RWPE1 (cell line): ENCODE measurements around the gene KCTD11.
"Not testable (repeated sequence)": the region's sequence is repeated elsewhere in the genome, so short reads cannot be mapped to it uniquely, and the experiment has no call there.

Experiments used
- CTCF ChIA-PET: fragments of 350-600 bp; sonication (Branson Sonifier 250); formaldehyde crosslinking; extraction: SDS; loops from one replicate; lab custom pipeline; 2021; lab: Yijun Ruan, JAX
- POLR2A ChIA-PET: fragments of 400-600 bp; formaldehyde crosslinking; extraction: SDS; loops from one replicate; lab custom pipeline; 2020; ENCODE audit warnings: antibody characterized with exemption; ENCODE audit not compliant: low non-redundant PET; lab: Yijun Ruan, JAX
- DNase-seq: peaks from one replicate; pipeline ENCODE4 v3.0.0; 2012; ENCODE audit warnings: low spot score
- H3K27ac ChIP-seq: fragments of 450-650 bp; 2 replicates; pipeline ENCODE4 v1.5.1; 2017
- TF ChIP-seq, protein P1 (sequence below): fragments of 450-650 bp; conservative IDR thresholded peaks from 2 replicates; pipeline ENCODE4 v1.5.1; 2017; ENCODE audit warnings: low read depth, mild to moderate bottlenecking

KCTD11 gene

DNA sequence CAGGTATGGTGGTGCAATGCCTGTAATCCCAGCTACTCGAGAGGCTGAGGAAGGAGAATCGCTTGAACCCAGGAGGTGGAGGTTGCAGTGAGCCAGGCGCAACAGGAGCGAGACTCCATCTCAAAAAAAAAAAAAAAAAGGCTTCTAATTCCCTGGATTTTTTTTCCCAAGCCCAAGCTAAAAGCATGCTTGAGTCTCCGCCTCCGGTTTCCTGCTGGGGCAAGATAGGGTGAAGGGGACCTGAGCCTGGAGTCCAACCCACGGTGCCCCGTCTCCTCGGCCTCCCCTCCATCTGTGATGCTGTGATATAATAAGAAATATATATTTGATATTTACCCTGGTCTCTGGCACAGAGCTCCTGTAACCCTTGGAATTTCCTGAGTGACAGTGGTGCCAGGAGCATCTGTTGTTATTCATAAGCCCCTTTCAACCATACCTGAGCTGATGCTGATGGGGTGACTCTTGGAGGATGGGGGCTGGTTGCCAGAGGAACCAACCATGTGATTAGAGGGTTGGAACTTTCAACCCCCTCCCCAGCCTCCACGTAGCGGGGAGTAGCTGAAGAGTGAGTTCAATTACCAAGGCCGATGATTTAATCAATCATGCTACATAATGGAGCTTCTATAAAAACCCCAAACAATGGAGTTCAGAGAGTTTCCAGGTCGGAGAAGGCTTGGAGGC, 16.1 kb downstream of the KCTD11 start:
- ChIA-PET CTCF (interaction anchor here (0.8 kb wide), 1 partner anchor 12 kb away, joined by 4 read pairs; no protein-coding TSS in a partner anchor), POLR2A (interaction anchor here (0.6 kb wide), 1 partner anchor 13 kb away, joined by 3 read pairs; no protein-coding TSS in a partner anchor)
- no peak overlapping the region for H3K27ac ChIP-seq

DNA sequence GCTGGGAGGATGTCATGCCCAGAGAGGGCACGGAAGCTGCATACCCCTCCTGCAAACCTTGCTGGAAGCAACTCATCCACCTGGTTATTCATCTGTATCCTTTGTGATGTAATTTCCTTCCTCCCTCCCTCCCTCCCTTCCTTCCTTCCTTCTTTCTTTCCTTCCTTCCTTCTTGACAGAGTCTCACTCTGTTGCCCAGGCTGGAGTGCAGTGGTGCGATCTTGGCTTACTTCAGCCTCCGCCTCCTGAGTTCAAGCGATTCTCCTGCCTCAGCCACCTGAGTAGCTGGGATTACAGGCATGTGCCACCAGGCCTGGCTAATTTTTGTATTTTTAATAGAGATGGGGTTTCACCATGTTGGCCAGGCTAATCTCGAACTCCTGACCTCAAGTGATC, 16.6 kb downstream of the KCTD11 start:
- H3K27ac ChIP-seq, POLR2A ChIA-PET, DNase-seq: not testable (repeated sequence)
- CTCF ChIA-PET: interaction anchor here (0.8 kb wide), 1 partner anchor 13 kb away, joined by 4 read pairs; no protein-coding TSS in a partner anchor

More for the DNA sequence above, 16.1 kb downstream of the KCTD11 start:
- no peak for DNase-seq
- TF ChIP-seq, protein P1, sequence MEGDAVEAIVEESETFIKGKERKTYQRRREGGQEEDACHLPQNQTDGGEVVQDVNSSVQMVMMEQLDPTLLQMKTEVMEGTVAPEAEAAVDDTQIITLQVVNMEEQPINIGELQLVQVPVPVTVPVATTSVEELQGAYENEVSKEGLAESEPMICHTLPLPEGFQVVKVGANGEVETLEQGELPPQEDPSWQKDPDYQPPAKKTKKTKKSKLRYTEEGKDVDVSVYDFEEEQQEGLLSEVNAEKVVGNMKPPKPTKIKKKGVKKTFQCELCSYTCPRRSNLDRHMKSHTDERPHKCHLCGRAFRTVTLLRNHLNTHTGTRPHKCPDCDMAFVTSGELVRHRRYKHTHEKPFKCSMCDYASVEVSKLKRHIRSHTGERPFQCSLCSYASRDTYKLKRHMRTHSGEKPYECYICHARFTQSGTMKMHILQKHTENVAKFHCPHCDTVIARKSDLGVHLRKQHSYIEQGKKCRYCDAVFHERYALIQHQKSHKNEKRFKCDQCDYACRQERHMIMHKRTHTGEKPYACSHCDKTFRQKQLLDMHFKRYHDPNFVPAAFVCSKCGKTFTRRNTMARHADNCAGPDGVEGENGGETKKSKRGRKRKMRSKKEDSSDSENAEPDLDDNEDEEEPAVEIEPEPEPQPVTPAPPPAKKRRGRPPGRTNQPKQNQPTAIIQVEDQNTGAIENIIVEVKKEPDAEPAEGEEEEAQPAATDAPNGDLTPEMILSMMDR: no peak

DNA sequence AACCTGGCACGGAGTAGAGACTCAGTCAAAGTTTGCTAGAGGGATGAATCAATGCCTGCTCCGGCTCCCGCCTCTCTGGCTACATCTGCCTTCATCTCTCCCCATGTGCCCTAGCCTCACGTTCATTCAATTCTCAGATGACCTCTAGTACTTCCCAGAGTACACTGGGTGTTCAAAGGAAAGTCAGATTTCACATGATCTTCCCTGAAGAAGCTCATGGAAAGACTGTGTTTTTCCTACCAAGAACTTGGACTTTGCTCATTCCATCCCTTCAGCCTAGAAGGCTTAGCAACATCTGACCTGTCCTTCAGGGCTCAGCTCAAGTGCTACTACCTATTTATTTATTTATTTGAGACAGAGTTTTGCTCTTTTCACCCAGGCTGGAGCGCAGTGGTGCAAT, 17.9 kb downstream of the KCTD11 start:
- ChIA-PET POLR2A (no interaction called here), CTCF (no interaction called here)
- TF ChIP-seq, protein P1: no peak
- no peak for DNase-seq
- no peak overlapping the region for H3K27ac ChIP-seq

DNA sequence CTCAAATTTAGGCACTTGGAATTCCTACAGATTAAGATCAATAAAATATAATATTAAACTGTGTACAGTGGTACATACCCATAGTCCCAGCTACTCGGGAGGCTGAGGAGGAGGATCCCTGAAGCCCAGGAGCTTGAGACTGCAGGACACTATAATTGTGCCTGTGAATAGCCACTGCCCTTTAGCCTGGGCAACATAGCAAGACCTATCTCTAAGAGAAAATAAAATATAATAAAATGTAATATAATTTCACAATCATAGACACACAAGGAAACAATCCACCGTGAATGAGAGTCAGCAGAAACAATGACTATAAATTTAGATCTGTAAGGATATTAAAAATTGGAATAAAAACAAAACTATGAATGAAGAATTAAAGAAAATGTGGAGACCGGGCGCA, 18.9 kb downstream of the KCTD11 start:
- ChIA-PET CTCF (no interaction called here), POLR2A (no interaction called here)
- H3K27ac ChIP-seq: no peak overlapping the region
- DNase-seq: no peak
- TF ChIP-seq, protein P1: no peak

DNA sequence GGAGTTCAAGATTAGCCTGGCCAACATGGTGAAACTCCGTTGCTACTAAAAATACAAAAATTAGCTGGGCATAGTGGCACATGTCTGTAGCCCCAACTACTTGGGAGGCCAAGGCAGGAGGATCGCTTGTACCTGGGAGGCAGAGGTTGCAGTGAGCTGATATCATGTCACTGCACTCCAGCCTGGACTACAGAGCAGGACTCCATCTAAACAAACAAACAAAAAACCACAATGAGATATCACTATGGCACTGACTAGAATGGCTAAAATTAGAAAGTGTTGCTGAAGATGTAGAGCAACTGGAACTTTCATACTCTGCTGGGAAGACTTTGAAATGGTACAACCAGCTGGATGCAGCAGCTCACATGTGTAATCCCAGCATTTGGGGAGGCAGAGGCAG, 22.4 kb downstream of the KCTD11 start:
- no peak for DNase-seq
- no peak overlapping the region for H3K27ac ChIP-seq
- POLR2A ChIA-PET: no interaction called here
- CTCF ChIA-PET: interaction anchor here (0.7 to 1.5 kb wide), 2 partner anchors 19 to 28 kb away, joined by 4 to 5 read pairs; no protein-coding TSS in a partner anchor
- TF ChIP-seq, protein P1: no peak

DNA sequence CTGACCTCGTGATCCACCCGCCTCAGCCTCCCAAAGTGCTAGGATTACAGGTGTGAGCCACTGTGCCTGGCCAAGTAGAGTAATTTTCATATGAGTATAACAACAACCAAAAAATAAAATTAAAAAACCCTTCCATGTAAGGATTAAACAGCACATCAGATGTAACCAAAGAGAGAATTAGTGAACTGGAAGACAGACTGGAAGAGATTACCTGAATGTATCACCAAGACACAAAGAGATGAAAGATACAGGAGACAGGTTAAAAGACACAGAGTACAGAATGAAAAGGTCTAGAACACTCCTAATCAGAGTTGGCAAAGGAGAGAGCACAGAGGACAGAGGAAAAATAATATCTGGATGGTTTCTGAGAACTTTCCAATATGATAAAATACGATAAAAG, 27.2 kb downstream of the KCTD11 start:
- DNase-seq: no peak
- POLR2A ChIA-PET: interaction anchor here (0.7 kb wide), 1 partner anchor 27 kb away, joined by 4 read pairs; the partner anchor contains the start of gene KCTD11
- CTCF ChIA-PET: interaction anchor here (1.0 kb wide), 1 partner anchor 58 kb away, joined by 5 read pairs; no protein-coding TSS in a partner anchor
- no peak overlapping the region for H3K27ac ChIP-seq
- TF ChIP-seq, protein P1: no peak

DNA sequence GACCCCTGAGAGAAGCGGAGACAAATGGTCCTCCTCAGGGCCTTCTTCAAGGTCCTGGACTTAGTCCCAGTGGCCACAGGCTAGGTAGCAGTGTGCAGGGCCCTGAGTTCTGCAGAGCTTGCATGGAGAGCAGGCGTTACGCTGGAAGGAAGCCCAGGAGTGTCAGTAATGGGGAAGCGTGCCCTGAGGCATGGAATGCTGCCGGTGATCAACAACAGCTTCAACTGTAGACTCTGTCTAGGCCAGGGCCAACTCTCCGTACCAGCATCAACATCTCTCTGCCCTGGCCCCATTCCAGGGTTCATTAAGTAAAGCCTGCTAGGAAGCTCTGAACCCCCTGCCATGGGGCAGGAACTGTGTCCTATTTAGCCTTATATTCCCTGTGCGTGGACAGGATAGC, 28.4 kb downstream of the KCTD11 start:
- TF ChIP-seq, protein P1: no peak
- POLR2A ChIA-PET: interaction anchor here (0.6 to 1.7 kb wide), 3 partner anchors 8 to 30 kb away, joined by 3 to 6 read pairs (median 5); no protein-coding TSS in a partner anchor
- H3K27ac ChIP-seq: peak overlapping the region; percentile 70
- no peak for DNase-seq
- CTCF ChIA-PET: interaction anchor here (0.5 to 0.9 kb wide), 2 partner anchors 13 to 25 kb away, joined by 3 read pairs; no protein-coding TSS in a partner anchor
